AG09319 (cell line): ENCODE results near the gene FHIT.

Experiments
- DNase-seq: peaks from one replicate; pipeline ENCODE4 v3.0.0-alpha.2; 2010; ENCODE audit warnings: low read depth; ENCODE audit errors: extremely low read depth
- CTCF ChIP-seq: IDR thresholded peaks from 2 replicates; pipeline ENCODE4 v1.5.1; 2011; ENCODE audit warnings: low read depth, mild to moderate bottlenecking, inconsistent platforms, low read length, moderate library complexity

The FHIT gene

DNA sequence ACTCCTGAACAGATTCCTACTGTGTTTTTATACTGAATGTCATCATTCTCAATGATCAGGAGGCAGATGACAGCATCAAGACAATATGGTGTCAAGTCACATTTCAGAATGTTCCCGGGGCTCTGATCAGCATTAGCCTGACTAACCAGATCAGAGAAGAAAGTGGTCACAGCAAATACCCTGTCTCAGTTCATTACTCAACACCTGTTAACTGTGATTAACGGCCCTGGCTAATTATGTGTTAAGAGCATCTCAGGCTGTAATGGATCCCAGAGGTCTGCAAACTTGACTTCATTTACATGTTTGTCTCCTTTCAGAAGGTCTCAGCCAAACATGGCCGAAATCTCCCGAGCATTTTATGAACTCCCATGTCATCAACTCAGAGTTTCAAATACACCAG is 833.7 kb downstream of the FHIT start:
- no peak for TF ChIP-seq CTCF
- DNase-seq: no peak

GRCh38 chr3:60414011-60414410 is 837.2 kb downstream of the FHIT start:
- no peak for TF ChIP-seq CTCF
- DNase-seq: no peak

- TF ChIP-seq CTCF: no peak
- no peak for DNase-seq
Observed at GRCh38 chr3:60413551-60413950, 837.7 kb downstream of the FHIT start.

- no peak for DNase-seq
- TF ChIP-seq CTCF: no peak
Observed at GRCh38 chr3:60403866-60404265, 847.4 kb downstream of the FHIT start.

DNA sequence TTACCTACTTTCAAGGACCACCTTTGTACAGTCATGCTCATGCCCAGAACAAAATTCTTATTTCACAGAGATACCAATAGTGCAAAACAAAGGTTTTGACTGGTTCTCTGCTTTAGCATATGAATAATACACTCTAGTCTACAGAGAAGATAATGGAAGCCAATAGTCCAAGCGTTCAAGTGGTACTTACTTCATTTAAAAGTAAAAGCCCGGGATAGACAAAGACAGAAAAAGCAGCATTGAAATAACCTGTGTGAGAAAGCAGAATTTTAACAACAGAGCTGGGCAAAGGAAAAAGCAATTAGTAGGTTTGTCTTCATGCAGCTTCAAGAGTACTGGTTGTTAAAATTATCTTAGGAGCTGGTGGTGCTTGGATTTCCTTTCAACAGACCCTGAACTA is 848.3 kb downstream of the FHIT start:
- no peak for TF ChIP-seq CTCF
- DNase-seq: no peak

DNA sequence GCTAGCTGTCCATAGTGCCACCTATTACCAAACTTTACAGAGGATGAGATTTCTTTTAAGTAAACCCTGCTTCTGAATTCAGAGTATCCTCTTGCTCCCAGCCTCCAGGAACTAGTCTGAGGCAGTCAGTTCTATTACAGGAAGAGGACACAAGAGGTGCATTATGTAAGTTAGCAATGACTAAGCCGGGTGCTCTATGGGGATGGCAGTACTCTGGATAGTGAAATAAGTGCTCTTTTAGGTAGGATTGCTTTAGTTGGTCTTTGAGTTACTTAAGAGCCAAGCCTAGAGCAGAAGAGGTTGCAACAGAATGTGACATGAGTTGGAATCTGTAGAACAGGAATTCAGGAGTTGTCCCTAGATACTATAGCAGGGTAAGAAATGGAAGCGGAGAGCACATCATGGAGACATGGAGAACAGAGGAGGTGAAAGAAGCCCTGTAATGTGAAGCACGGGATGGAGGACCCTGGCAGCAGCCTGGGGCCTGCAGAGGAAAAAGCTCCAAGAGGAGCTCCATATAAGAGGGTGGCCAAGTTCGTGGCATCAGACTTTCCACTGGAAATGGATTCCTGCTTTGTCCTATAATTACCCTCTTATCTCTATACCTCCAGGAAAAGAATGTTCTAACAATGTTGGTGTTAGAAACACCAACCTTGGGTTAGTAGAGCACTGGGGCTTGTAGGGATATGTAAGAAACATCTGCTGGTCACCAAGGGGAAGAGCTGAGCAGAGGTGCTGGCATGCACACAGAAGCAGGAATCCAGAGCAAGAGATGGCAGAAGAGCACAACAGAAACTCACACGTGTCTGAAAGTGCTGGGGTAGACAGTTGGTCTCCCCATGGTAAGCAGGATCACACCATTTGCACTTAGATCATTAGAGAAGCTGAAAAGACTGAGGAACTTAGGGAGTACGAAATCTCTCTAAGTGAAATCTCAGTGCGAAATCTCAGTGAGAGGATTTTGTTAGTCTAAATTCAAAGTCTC is 851.1 kb downstream of the FHIT start:
- no peak for DNase-seq

More for the DNA sequence above, 851.1 kb downstream of the FHIT start:
- TF ChIP-seq CTCF: no peak
